Lower lobe of right lung (tissue), 2 donors: ENCODE results near the gene RBFOX2. TPM values are rescaled to one million over a fixed set of nuclear protein-coding genes. Genes with fewer than 3 reads are reported as not detected.
"Not testable (repeated sequence)": the region's sequence is repeated elsewhere in the genome, so short reads cannot be mapped to it uniquely, and the experiment has no call there.

Experiments used
- ATAC-seq, 2 donors: fragments of 200-7000 bp; cut with Tn5 transposase; one replicate each; pipeline ENCODE4 v1.9.1; 2020 to 2022; ENCODE audit warnings: mild to moderate bottlenecking in 2 of 2, moderate library complexity in 2 of 2
- DNase-seq: peaks from one replicate; pipeline ENCODE4 v3.0.0-alpha.2; 2020
- H3K27ac ChIP-seq: fragments of 200-600 bp; one replicate; pipeline ENCODE4 v1.8.0; 2022
- H3K27me3 ChIP-seq: fragments of 200-600 bp; one replicate; pipeline ENCODE4 v1.8.0; 2022; ENCODE audit warnings: low read depth
- H3K36me3 ChIP-seq: fragments of 200-600 bp; one replicate; pipeline ENCODE4 v1.8.0; 2022; ENCODE audit warnings: mild to moderate bottlenecking
- H3K4me1 ChIP-seq: fragments of 200-600 bp; one replicate; pipeline ENCODE4 v1.8.0; 2022
- H3K4me3 ChIP-seq: fragments of 200-600 bp; one replicate; pipeline ENCODE4 v1.8.0; 2022; ENCODE audit warnings: mild to moderate bottlenecking
- H3K9me3 ChIP-seq: fragments of 200-600 bp; one replicate; pipeline ENCODE4 v1.8.0; 2022
- intact Hi-C: fragments of 100-400 bp; cut with DNase I; formaldehyde crosslinking; loops from one replicate; pipeline ENCODE4 v1.11.0; 2022
- total RNA-seq: library from RNA; stranded (reverse); fragmentation: NEBNext Ultra II Directional; extraction: Animal tissue kit (Norgen Biotek cat#: 25700); gene quantifications from one replicate; pipeline ENCODE4 v1.2.1, GENCODE V29; 2021
- TF ChIP-seq, protein P1 (sequence below): fragments of 200-600 bp; IDR thresholded peaks from one replicate; pipeline ENCODE4 v1.8.0; 2022; ENCODE audit warnings: antibody characterized with exemption, mild to moderate bottlenecking
- donor health status: DM: no; HTN: yes; CAD: no; lungs with severe emphysema.

Gene RBFOX2
- total RNA-seq, 1 donor from 2014 or later, result 50.1 TPM

DNA sequence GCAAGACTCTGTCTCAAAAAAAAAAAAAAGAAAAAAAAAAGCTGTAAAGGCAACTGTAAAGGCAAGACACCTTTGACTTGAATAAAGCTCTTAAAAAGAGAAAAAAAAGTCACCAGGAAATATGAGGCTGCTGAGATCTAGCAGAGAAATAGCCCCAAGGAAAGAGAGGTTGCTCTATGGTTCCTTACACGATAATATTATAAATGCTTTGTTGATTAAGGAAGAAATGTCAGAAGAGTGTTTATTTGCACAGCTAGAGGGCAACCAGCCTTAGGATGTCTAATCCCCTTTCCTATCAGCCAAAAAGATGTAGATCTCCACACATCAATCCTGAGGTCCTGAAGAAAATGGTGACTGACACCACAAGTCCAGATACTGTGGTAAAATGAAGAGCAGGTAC, 32.0 kb downstream of the RBFOX2 start:
- no peaks in the 10 kb centered on the region for H3K27me3 ChIP-seq
- peaks cover 24% of the 10 kb centered on the region for H3K4me1 ChIP-seq
- ATAC-seq, result no peak
- H3K36me3 ChIP-seq, result no peaks in the 10 kb centered on the region
- TF ChIP-seq, protein P1, sequence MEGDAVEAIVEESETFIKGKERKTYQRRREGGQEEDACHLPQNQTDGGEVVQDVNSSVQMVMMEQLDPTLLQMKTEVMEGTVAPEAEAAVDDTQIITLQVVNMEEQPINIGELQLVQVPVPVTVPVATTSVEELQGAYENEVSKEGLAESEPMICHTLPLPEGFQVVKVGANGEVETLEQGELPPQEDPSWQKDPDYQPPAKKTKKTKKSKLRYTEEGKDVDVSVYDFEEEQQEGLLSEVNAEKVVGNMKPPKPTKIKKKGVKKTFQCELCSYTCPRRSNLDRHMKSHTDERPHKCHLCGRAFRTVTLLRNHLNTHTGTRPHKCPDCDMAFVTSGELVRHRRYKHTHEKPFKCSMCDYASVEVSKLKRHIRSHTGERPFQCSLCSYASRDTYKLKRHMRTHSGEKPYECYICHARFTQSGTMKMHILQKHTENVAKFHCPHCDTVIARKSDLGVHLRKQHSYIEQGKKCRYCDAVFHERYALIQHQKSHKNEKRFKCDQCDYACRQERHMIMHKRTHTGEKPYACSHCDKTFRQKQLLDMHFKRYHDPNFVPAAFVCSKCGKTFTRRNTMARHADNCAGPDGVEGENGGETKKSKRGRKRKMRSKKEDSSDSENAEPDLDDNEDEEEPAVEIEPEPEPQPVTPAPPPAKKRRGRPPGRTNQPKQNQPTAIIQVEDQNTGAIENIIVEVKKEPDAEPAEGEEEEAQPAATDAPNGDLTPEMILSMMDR, result no peak
- no peaks in the 10 kb centered on the region for H3K9me3 ChIP-seq
- intact Hi-C loops, result no loop called here
- peak overlapping the region; percentile 32 for H3K27ac ChIP-seq
- no peak for DNase-seq
- no peak overlapping the region for H3K4me3 ChIP-seq

DNA sequence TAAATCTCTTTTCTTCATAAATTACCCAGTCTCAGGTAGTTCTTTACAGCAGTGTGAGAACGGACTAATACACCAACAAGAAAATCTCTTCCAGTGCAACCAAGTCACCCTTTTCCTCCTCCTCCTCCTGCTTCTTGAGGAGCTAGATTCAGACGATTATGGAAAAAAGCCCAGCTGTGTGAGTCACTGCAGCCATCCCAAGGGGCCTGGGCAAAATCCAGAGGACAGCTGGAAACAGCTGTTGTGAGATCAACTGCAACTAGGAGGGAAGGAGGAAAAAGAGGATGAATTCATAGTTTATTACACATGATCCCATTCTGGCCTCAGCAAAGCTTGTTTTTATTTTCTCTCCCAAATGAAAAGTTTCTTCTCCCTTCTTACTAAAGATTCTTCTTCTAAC, 32.9 kb downstream of the RBFOX2 start:
- no peak for DNase-seq
- Histone ChIP-seq H3K9me3 (no peaks in the 10 kb centered on the region), H3K27me3 (no peaks in the 10 kb centered on the region), H3K27ac (peak overlapping the region; percentile 31), H3K4me1 (peaks cover 24% of the 10 kb centered on the region), H3K4me3 (no peak overlapping the region), H3K36me3 (no peaks in the 10 kb centered on the region)
- intact Hi-C loops, result no loop called here
- peak; percentile 58 to 66 for ATAC-seq
- TF ChIP-seq, protein P1, result no peak

DNA sequence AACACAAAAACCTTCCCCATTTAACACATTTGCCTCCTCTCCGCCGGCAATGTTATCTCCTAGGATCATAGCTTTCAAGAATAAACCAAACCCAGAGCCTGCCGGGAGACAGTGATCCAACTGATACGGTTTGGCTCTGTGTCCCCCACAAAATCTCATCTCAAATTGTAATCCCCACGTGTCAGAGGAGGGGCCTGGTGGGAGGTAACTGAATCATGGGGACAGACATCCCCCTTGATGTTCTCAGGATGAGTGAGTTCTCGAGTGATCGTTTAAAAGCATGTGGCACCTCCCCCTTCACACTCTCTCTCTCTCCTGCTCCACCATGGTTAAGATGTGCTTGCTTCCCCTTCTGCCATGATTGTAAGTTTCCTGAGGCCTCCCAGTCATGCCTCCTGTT, 33.3 kb downstream of the RBFOX2 start:
- TF ChIP-seq, protein P1, result no peak
- Histone ChIP-seq H3K4me3 (no peak overlapping the region), H3K9me3 (no peaks in the 10 kb centered on the region), H3K36me3 (no peaks in the 10 kb centered on the region), H3K4me1 (peaks cover 24% of the 10 kb centered on the region), H3K27ac (peak overlapping the region; percentile 31), H3K27me3 (no peaks in the 10 kb centered on the region)
- intact Hi-C loops, result no loop called here
- no peak for ATAC-seq
- no peak for DNase-seq

DNA sequence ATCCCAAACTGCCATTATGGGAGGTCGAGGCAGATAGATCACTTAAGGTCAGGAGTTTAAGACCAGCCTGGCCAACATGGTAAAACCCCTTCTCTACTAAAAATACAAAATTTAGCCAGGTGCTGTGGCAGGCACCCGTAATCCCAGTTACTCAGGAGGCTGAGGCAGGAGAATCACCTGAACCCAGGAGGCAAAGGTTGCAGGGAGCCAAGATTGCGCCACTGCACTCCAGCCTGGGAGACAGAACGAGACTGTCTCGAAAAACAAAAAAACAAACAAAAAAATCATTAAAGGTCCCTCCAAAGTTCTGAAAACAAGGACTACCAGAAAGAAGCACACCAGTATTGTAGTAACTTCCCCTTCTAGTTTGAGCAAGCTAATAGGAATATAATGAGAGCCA, 34.9 kb downstream of the RBFOX2 start:
- H3K4me3 ChIP-seq, H3K27me3 ChIP-seq, intact Hi-C loops, H3K36me3 ChIP-seq, DNase-seq, H3K9me3 ChIP-seq, ATAC-seq, H3K27ac ChIP-seq: not testable (repeated sequence)
- H3K4me1 ChIP-seq, result peaks cover 24% of the 10 kb centered on the region

DNA sequence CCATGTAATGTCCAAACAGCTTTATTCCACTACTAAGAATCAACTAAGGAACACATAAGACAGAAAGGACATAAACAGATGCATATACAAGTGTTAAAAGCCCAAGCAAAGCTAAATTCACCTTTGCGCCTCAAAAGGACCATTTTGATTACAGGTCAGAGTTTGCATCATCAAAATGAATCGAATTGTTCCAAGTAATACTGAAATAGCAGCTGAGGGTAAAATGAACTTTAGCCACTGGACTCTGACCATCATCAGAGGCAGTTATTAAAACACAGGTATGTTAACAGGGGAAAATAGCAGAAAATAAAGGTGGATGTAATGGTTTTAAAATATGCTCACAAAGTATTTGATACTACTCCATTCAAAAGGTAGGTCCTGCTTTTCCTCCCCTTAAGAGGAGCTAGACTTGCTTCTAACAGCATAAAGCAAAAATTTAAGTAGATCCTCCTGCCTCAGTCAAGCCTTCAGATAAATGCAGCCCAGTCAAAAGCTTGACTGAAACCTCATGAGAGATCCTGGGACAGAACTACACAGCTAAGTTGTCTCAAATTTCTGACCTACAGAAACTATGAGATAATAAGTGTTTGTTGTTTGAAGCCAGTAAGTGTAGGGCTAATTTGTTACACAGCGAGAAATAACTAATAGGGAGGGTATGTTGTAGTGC, 35.4 kb downstream of the RBFOX2 start:
- Histone ChIP-seq H3K27me3 (no peaks in the 10 kb centered on the region), H3K4me1 (peaks cover 24% of the 10 kb centered on the region), H3K4me3 (no peak overlapping the region), H3K27ac (no peak overlapping the region), H3K9me3 (no peaks in the 10 kb centered on the region), H3K36me3 (no peaks in the 10 kb centered on the region)
- ATAC-seq (no peak), DNase-seq (no peak)
- intact Hi-C loops, result no loop called here
- TF ChIP-seq, protein P1, result no peak

DNA sequence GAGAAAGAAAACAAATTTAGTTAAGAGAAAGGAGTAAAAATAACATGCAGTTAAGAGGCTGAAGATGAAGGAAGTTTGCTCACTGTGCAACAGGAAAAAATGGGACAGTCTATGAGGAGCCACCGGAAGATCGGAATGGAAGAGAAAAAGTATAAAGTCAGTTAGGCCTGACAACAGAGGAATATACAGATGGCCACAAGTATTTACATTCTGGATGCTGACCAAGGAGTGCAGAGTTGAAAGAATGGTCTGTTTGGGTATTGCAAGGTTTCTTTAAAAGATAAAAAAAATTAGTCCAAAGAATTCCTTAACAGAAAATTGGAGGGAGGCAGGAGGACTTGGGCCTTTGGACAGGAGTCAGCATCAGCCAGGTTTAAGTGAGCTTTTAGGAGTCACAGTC, 37.5 kb downstream of the RBFOX2 start:
- intact Hi-C loops, result no loop called here
- H3K27me3 ChIP-seq, result no peaks in the 10 kb centered on the region
- TF ChIP-seq, protein P1, result no peak
- ATAC-seq (no peak), DNase-seq (no peak)
- peaks cover 11% of the 10 kb centered on the region for H3K4me1 ChIP-seq
- H3K27ac ChIP-seq, result no peak overlapping the region
- H3K9me3 ChIP-seq, result no peaks in the 10 kb centered on the region
- no peak overlapping the region for H3K4me3 ChIP-seq
- H3K36me3 ChIP-seq, result no peaks in the 10 kb centered on the region
